GM21825 (cell line): ENCODE measurements around the gene FGF21.
"Not testable (repeated sequence)": the region's sequence is repeated elsewhere in the genome, so short reads cannot be mapped to it uniquely, and the experiment has no call there.

Source experiments
- ATAC-seq: cut with Tn5 transposase; IDR thresholded peaks from one replicate; pipeline ENCODE4 v1.9.1; 2021; ENCODE audit warnings: mild to moderate bottlenecking, moderate library complexity; ENCODE audit not compliant: unreplicated experiment

Gene FGF21

GRCh38 chr19:48786422-48786821 lies 31.1 kb downstream of the FGF21 start:
- not testable (repeated sequence) for ATAC-seq

- ATAC-seq, result not testable (repeated sequence)
These were observed 32.0 kb downstream of the FGF21 start for GRCh38 chr19:48787331-48787730.

- ATAC-seq, result no peak
These were observed 37.9 kb downstream of the FGF21 start for GRCh38 chr19:48793271-48793670.

- ATAC-seq, result no peak
These were observed 39.0 kb downstream of the FGF21 start for GRCh38 chr19:48794291-48794690.

GRCh38 chr19:48795055-48795684 lies 39.8 kb downstream of the FGF21 start:
- peak; percentile 72 for ATAC-seq

- ATAC-seq, result no peak
These were observed 40.4 kb downstream of the FGF21 start for GRCh38 chr19:48795685-48796070.

- no peak for ATAC-seq
These were observed 41.2 kb downstream of the FGF21 start for GRCh38 chr19:48796298-48797083.

GRCh38 chr19:48797103-48797502 lies 41.8 kb downstream of the FGF21 start:
- ATAC-seq, result no peak

GRCh38 chr19:48798937-48799336 lies 43.6 kb downstream of the FGF21 start:
- no peak for ATAC-seq

- ATAC-seq, result no peak
These were observed 44.3 kb downstream of the FGF21 start for GRCh38 chr19:48799358-48800300.

GRCh38 chr19:48802623-48803022 lies 47.3 kb downstream of the FGF21 start:
- no peak for ATAC-seq

GRCh38 chr19:48804496-48804895 lies 49.2 kb downstream of the FGF21 start:
- no peak for ATAC-seq

GRCh38 chr19:48805452-48805851 lies 50.1 kb downstream of the FGF21 start:
- ATAC-seq, result no peak

- no peak for ATAC-seq
These were observed 51.1 kb downstream of the FGF21 start for GRCh38 chr19:48806518-48806817.

- no peak for ATAC-seq
These were observed 51.7 kb downstream of the FGF21 start for GRCh38 chr19:48806818-48807589.

- no peak for ATAC-seq
These were observed 52.4 kb downstream of the FGF21 start for GRCh38 chr19:48807590-48808308.
